Activated T-helper 1 cell treated with anti-CD3 and anti-CD28 coated beads, Interleukin-12 subunit alpha, Interleukin-12 subunit beta, Interleukin-2, Interleukin-4 antibody, amounts not matched to agents 30 ng/mL and 10 ng/mL and 1 ng/mL, durations not matched to agents 14 hours and 24 hours and 36 hours (primary cell): Measurements from ENCODE around the gene SRPX. TPM values are rescaled to one million over a fixed set of nuclear protein-coding genes. Genes with fewer than 3 reads are reported as not detected.

Experiments
- DNase-seq: peaks from one replicate; pipeline ENCODE4 v3.0.0; 2021; ENCODE audit warnings: low spot score
- H3K27ac Mint-ChIP-seq: one replicate; pipeline ENCODE4 v1.8.0; 2021; ENCODE audit warnings: mild to moderate bottlenecking, mixed read lengths
- H3K27me3 Mint-ChIP-seq: one replicate; pipeline ENCODE4 v1.8.0; 2022; ENCODE audit warnings: mild to moderate bottlenecking, moderate library complexity, mixed read lengths; ENCODE audit not compliant: insufficient read depth
- H3K36me3 Mint-ChIP-seq: one replicate; pipeline ENCODE4 v1.8.0; 2021; ENCODE audit warnings: low read depth, mixed read lengths
- H3K4me1 Mint-ChIP-seq: one replicate; pipeline ENCODE4 v1.8.0; 2021; ENCODE audit warnings: low read depth, mixed read lengths
- H3K4me3 Mint-ChIP-seq: one replicate; pipeline ENCODE4 v1.8.0; 2021; ENCODE audit warnings: mild to moderate bottlenecking, moderate library complexity, mixed read lengths
- H3K9me3 Mint-ChIP-seq: one replicate; pipeline ENCODE4 v1.8.0; 2021; ENCODE audit warnings: mixed read lengths
- intact Hi-C: fragments of 100-400 bp; cut with micrococcal nuclease; formaldehyde crosslinking; loops from one replicate; pipeline ENCODE4 v1.15.1; 2024
- total RNA-seq: library from RNA; stranded (reverse); gene quantifications from 2 replicates; pipeline ENCODE4 v1.2.3, GENCODE V29; 2022

The SRPX gene, protein sequence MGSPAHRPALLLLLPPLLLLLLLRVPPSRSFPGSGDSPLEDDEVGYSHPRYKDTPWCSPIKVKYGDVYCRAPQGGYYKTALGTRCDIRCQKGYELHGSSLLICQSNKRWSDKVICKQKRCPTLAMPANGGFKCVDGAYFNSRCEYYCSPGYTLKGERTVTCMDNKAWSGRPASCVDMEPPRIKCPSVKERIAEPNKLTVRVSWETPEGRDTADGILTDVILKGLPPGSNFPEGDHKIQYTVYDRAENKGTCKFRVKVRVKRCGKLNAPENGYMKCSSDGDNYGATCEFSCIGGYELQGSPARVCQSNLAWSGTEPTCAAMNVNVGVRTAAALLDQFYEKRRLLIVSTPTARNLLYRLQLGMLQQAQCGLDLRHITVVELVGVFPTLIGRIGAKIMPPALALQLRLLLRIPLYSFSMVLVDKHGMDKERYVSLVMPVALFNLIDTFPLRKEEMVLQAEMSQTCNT
- total RNA-seq, result not detected in 2 replicates

DNA sequence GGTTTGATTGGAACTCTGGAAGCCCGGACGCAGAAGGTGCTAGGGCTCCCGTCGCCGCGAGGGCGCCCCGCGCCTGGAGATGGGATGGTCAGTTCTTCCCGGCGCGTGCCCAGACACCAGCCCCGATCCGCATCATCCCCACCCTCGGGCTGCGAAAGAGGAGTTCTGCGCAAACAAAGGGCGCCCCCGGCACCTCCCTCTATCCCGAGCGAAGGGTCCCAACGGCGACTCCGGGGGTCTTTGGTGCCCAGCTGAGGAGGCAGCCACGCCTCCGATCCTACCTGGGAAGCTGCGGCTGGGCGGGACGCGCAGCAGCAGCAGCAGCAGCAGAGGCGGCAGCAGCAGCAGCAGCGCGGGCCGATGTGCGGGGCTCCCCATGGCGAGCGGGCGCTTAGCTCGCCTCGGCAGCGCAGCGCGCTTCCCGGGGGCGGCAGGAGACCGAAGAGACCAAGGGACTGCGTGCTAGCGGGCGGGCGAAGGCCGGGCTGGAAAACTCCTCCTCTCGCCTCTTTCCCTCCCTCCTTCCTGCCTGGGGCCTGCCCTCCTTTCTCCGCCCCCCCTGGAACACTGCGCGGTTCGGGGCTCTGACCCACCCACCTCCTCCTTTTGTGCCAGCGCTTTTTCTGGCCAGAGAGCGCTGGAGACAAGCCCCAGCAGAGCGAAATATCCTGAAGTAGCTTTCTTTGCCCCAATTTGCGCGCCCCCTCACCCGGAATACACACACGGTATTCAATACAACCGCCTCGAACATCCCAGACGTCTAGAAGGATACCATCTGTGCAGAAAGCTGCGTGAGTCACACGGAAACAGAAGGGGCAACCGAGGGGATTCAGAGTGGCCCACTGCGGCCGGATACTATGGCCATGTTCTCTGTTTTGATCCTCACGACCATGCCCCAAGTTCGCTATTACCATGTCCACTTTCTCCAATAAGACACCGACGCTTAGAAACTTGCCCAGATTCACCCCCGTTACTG lies at the start of gene SRPX:
TSS of gene SRPX (minus strand) at position 457 of the 976 bp plus-strand sequence. CDS start at position 378, 79 bp downstream.
- Mint-ChIP-seq H3K36me3 (no peaks in the 10 kb centered on the region), H3K4me1 (no peaks in the 10 kb centered on the region), H3K27me3 (peaks cover 30% of the 10 kb centered on the region), H3K27ac (no peak within 1 kb of the TSS), H3K4me3 (no peak within 1 kb of the TSS), H3K9me3 (no peaks in the 10 kb centered on the region)
- no peak for DNase-seq
- intact Hi-C loops, result no loop called here

DNA sequence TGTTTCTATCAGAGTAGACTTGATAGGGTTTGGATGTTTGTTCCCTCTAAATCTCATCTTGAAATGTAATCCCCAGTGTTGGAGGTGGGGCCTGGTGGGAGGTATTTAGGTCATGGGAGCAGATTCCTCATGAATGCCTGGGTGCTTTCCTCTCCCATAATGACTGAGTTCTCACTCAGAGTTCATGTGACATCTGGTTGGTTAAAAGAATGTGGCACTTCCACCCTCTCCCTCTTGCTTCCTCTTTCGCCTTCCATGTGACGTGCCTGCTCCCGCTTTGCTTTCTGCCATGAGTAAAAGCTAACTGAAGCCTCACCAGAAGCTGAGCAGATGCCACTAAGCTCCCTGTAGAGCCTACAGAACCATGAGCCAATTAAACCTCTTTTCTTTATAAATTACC lies 47.3 kb upstream of the SRPX start:
- no peaks in the 10 kb centered on the region for H3K27me3 Mint-ChIP-seq
- H3K9me3 Mint-ChIP-seq, result no peaks in the 10 kb centered on the region
- no peak for DNase-seq
- H3K36me3 Mint-ChIP-seq, result peaks cover 2% of the 10 kb centered on the region
- intact Hi-C loops, result no loop called here
- H3K4me1 Mint-ChIP-seq, result peaks cover 5% of the 10 kb centered on the region
- no peak overlapping the region for H3K27ac Mint-ChIP-seq
- H3K4me3 Mint-ChIP-seq, result no peak overlapping the region

DNA sequence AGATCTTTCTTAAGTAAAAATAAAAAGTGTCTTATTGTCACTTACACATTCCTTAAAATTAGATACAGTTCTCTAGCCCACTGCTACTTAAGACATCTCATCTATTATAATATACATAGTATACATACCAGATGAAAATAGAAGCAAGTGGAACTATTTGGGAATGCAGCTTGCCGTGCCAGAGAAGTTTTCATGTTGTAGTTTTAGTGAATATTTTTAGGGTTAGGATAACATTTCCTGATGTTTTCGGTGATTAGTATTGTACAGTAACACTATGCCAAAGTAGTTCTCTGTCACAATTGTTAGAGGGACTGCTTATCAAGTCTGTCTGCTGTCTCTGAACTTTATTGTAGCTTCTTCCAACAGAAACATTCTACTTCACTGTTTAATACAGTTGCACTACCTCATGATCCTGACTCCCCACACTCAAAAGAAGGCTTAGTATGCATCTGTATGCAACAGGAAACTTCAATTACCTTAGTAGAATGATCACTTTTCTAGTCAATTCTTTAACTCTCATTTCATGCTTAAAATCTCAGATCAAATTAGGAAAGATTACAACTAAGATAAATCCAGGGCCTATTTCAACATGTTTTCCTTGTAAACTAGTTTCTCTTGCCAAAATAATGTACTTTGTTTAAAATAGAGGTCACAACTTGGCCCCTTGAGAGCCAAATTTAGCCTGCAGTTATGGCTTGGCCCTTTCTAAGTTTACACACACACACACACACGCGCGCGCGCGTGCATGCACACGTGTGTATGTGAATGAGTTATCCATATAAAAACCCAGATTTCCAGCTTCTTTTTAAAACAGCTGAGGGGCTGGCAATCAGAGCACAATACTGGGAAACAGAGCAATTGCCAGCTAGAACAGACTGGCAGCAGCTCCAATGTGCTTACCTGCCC lies 42.3 kb upstream of the SRPX start:
- Mint-ChIP-seq H3K9me3 (no peaks in the 10 kb centered on the region), H3K27ac (no peak overlapping the region), H3K36me3 (no peaks in the 10 kb centered on the region), H3K27me3 (peaks cover 2% of the 10 kb centered on the region), H3K4me1 (no peaks in the 10 kb centered on the region), H3K4me3 (no peak overlapping the region)
- DNase-seq, result no peak
- intact Hi-C loops, result no loop called here

DNA sequence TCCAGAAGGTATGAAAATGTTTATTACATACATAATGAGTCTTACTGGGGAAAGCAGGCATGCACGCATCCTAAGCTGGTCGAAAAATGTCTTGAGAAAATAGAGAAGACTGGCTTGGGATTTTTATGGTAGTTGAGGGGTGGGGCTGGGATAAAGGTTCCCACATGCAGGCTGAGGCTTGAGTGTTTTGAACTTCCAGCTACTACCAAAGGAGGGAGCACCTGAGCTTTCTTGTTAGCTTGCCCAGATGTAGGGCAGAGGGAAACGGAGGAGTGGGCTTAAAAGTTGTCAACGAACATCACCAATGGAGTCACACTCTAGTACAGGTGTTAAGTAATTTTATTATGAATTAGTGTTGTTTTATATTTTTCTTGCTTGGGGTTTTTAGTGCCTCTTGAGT lies 39.6 kb upstream of the SRPX start:
- Mint-ChIP-seq H3K27ac (no peak overlapping the region), H3K27me3 (peaks cover 2% of the 10 kb centered on the region), H3K4me1 (no peaks in the 10 kb centered on the region), H3K36me3 (no peaks in the 10 kb centered on the region), H3K4me3 (no peak overlapping the region), H3K9me3 (no peaks in the 10 kb centered on the region)
- no peak for DNase-seq
- intact Hi-C loops, result loop anchor here (2.0 kb wide), 1 partner anchor 67 kb away; the partner anchor contains the start of gene RPGR

DNA sequence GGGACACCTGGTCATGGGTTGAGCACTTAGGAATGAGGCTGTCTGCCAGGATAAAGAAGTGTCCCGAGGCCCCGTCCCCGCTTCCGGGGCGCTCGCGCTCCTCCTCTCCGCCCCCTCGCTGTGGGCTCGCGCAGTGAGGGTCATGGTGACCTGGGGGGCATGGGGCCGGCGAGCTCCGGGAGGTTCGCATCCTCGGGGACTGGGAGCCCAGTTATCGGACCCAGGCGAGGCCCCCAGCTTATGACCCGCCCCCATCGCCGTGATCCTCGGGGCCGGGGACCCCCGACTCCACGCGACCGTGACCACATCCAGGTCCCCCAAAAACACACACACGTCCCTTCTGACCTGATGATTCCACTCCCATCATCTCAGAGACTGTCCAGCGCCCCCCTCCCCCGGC lies 35.3 kb upstream of the SRPX start:
- no peaks in the 10 kb centered on the region for H3K9me3 Mint-ChIP-seq
- H3K36me3 Mint-ChIP-seq, result no peaks in the 10 kb centered on the region
- no peak overlapping the region for H3K4me3 Mint-ChIP-seq
- no peaks in the 10 kb centered on the region for H3K4me1 Mint-ChIP-seq
- H3K27me3 Mint-ChIP-seq, result peaks cover 2% of the 10 kb centered on the region
- DNase-seq, result no peak
- intact Hi-C loops, result no loop called here
- H3K27ac Mint-ChIP-seq, result no peak overlapping the region

DNA sequence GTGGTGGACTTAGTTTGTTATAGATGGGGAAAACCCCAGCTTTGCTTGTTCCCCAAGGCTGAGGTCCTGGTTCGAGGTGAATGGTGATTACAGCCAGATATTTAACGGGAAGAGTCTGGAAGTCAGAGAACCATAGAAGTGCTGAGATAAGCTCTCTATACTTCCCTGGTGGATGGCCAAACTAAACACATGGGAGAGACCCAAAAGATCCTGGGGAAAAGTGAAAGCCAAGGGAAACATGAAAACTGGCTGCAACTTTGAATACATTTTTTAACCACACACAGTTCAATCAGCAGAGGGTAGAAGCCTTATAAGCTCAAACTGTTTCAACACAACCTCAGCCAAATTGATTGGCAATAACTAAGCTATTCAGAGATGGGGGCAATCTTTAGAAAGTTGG lies 29.3 kb upstream of the SRPX start:
- H3K4me3 Mint-ChIP-seq, result no peak overlapping the region
- intact Hi-C loops, result no loop called here
- no peak overlapping the region for H3K27ac Mint-ChIP-seq
- DNase-seq, result no peak
- no peaks in the 10 kb centered on the region for H3K36me3 Mint-ChIP-seq
- no peaks in the 10 kb centered on the region for H3K4me1 Mint-ChIP-seq
- H3K27me3 Mint-ChIP-seq, result no peaks in the 10 kb centered on the region
- H3K9me3 Mint-ChIP-seq, result no peaks in the 10 kb centered on the region

DNA sequence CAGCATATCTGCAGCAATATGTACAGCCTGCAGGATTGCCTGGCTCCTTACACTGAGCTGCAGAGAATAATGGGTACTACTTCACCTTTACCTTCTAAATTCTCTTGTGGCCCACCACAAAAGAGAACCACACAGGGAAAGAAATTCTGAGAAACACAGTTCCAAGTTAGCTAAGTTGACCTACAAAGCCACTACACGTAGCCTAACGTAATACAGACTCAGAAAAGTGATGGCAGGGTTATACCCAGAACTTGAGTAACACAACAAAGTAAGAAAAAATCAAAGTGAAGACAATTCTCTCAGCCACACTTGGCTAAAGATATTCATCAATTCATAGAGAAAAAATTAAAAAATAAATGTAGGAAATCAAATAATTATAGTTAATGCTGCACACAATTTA lies 26.4 kb upstream of the SRPX start:
- Mint-ChIP-seq H3K9me3 (no peaks in the 10 kb centered on the region), H3K27ac (no peak overlapping the region), H3K27me3 (peaks cover 3% of the 10 kb centered on the region), H3K36me3 (no peaks in the 10 kb centered on the region), H3K4me3 (no peak overlapping the region), H3K4me1 (no peaks in the 10 kb centered on the region)
- intact Hi-C loops, result no loop called here
- no peak for DNase-seq

DNA sequence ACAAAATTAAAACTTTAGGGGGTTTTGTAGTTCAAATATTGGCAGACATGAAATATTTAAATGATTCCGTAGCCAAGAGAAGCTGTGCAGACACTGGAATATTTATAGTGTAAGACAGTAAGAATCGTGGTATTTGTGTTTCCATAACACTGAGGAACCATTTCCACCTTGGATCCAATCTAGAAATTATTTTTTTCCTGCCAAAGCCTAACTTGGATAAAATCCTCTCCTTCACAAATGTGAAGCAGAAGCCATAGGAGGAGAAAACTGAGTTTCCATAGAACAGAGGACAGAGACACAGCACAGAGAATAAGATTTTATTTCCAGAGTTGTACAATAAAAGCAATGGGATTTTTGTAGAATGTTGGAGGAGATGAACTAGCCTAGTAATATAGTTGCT lies 19.9 kb upstream of the SRPX start:
- Mint-ChIP-seq H3K27ac (no peak overlapping the region), H3K36me3 (no peaks in the 10 kb centered on the region), H3K4me3 (no peak overlapping the region)

DNA sequence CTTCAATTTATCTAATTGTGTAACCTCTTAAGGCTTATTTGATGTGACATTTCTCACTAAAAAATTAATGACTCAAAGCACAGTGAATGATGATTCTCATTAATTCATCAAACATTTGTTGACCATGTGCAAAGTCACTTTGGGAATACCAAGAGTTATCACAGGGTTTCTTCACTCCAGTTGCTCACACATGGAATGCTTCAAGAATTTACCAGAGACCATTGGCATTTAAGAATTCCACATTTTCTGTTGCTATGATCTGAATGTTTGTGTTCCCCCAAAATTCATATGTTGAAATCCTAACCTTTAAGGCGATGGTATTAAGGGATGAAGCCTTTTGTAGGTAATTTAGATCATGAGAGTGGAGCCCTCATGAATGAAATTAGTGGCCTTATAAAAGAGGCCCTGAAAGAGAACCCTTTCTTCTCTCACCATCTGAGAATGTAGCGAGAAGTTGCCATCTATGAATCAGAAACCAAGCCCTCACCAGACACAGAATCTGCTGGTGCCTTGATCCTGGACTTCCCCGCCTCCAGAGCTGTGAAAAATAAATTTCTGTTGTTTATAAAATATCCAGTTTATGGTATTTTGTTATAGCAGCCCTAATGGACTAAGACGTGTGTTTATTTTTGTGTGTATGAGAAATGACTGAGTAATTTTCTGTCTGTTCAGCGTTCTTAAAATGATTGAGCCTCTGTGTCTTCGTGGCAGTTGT lies 16.4 kb upstream of the SRPX start:
- no peaks in the 10 kb centered on the region for H3K36me3 Mint-ChIP-seq
- no peaks in the 10 kb centered on the region for H3K9me3 Mint-ChIP-seq
- H3K27me3 Mint-ChIP-seq, result peaks cover 4% of the 10 kb centered on the region
- intact Hi-C loops, result no loop called here
- H3K4me1 Mint-ChIP-seq, result no peaks in the 10 kb centered on the region
- H3K27ac Mint-ChIP-seq, result no peak overlapping the region
- DNase-seq, result no peak
- no peak overlapping the region for H3K4me3 Mint-ChIP-seq

More for the DNA sequence above, 19.9 kb upstream of the SRPX start:
- H3K9me3 Mint-ChIP-seq, result no peaks in the 10 kb centered on the region
- intact Hi-C loops, result no loop called here
- no peak for DNase-seq
- H3K27me3 Mint-ChIP-seq, result peaks cover 3% of the 10 kb centered on the region
- H3K4me1 Mint-ChIP-seq, result no peaks in the 10 kb centered on the region

DNA sequence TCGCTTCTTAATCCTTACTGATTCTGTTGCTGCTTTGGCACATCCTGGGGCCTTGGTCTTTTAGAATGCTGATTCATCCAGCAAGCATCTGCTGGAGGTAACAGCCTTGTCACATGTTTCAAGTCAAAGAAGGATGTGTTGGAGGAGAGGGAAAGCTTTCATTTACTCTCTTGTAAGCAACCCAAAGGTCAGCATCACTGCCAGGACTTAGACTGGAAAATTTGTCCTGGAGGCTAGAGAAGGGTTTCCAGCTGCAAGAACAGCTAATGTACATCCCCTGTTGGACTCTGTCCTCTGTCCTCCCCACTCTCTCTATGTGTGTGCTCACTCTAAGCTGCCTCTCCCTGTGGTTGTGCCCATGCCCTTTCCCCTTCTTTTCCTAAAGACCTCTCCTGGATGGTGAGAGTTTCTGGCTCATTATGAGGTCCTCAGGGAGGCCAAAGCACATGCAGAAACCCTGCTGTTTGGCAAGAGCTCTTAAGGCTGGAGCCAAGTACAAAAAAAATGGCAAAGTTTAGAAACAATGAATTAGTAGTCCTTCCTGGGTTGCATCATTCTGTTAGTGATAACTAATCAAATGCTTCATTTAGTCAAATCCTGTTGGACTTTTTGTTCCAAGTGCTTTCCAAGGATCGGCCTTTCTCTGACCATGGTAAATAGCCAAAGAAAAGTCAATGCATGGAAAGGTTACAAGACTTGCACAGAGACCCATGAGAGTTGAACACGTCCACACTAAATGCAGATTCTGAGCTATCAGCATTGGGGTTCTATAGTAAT lies 13.4 kb upstream of the SRPX start:
- H3K9me3 Mint-ChIP-seq, result no peaks in the 10 kb centered on the region
- intact Hi-C loops, result no loop called here

DNA sequence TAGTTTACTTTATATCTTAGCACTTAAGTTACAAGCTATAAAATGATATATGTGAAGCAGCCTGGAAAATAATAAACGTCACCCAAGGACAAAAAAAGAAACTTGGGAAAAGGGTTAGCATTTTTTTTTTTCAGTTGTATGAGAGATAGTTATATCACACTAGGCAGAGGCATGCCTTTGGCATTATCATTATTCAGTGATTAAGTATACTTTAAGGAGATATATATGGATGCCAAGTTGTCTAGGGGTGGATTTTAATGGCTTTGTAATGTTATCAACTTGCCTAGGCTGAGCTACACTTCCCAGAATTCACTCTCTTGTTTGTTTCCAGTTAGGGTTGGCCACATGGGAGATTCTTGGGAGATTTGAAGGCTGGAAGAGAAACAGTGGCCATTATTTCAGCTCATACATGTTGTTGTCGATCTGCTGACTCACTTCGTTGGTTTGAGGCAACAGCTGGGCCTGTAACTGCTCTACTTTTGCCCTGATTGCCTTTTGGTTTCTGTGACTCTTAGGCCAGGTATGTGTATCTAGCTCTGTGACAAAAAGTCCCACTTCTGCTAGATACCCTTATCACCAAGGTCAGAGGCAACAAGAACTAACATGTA lies 11.5 kb upstream of the SRPX start:
- Mint-ChIP-seq H3K36me3 (no peaks in the 10 kb centered on the region), H3K27ac (no peak overlapping the region), H3K4me1 (no peaks in the 10 kb centered on the region), H3K4me3 (no peak overlapping the region), H3K9me3 (no peaks in the 10 kb centered on the region), H3K27me3 (peaks cover 6% of the 10 kb centered on the region)
- no peak for DNase-seq
- intact Hi-C loops, result no loop called here

More for the DNA sequence above, 13.4 kb upstream of the SRPX start:
- DNase-seq, result no peak
- H3K36me3 Mint-ChIP-seq, result no peaks in the 10 kb centered on the region
- no peaks in the 10 kb centered on the region for H3K4me1 Mint-ChIP-seq
- no peak overlapping the region for H3K4me3 Mint-ChIP-seq
- H3K27ac Mint-ChIP-seq, result no peak overlapping the region
- peaks cover 4% of the 10 kb centered on the region for H3K27me3 Mint-ChIP-seq
